Lower lobe of right lung (tissue), 2 donors: ENCODE results near the gene TAOK3. TPM values are rescaled to one million over a fixed set of nuclear protein-coding genes. Genes with fewer than 3 reads are reported as not detected.

ENCODE experiments used
- ATAC-seq, 2 donors: fragments of 200-7000 bp; cut with Tn5 transposase; one replicate each; pipeline ENCODE4 v1.9.1; 2020 to 2022; ENCODE audit warnings: mild to moderate bottlenecking in 2 of 2, moderate library complexity in 2 of 2
- DNase-seq: peaks from one replicate; pipeline ENCODE4 v3.0.0-alpha.2; 2020
- H3K27ac ChIP-seq: fragments of 200-600 bp; one replicate; pipeline ENCODE4 v1.8.0; 2022
- H3K27me3 ChIP-seq: fragments of 200-600 bp; one replicate; pipeline ENCODE4 v1.8.0; 2022; ENCODE audit warnings: low read depth
- H3K36me3 ChIP-seq: fragments of 200-600 bp; one replicate; pipeline ENCODE4 v1.8.0; 2022; ENCODE audit warnings: mild to moderate bottlenecking
- H3K4me1 ChIP-seq: fragments of 200-600 bp; one replicate; pipeline ENCODE4 v1.8.0; 2022
- H3K4me3 ChIP-seq: fragments of 200-600 bp; one replicate; pipeline ENCODE4 v1.8.0; 2022; ENCODE audit warnings: mild to moderate bottlenecking
- H3K9me3 ChIP-seq: fragments of 200-600 bp; one replicate; pipeline ENCODE4 v1.8.0; 2022
- CTCF ChIP-seq: fragments of 200-600 bp; IDR thresholded peaks from one replicate; pipeline ENCODE4 v1.8.0; 2022; ENCODE audit warnings: antibody characterized with exemption, mild to moderate bottlenecking
- intact Hi-C: fragments of 100-400 bp; cut with DNase I; formaldehyde crosslinking; loops from one replicate; pipeline ENCODE4 v1.11.0; 2022
- total RNA-seq: library from RNA; stranded (reverse); fragmentation: NEBNext Ultra II Directional; extraction: Animal tissue kit (Norgen Biotek cat#: 25700); gene quantifications from one replicate; pipeline ENCODE4 v1.2.1, GENCODE V29; 2021
- donor health status: DM: no; HTN: yes; CAD: no; lungs with severe emphysema.

The TAOK3 gene
- total RNA-seq, 1 donor from 2014 or later, result 68.8 TPM

- Histone ChIP-seq H3K27ac (no peak overlapping the region), H3K4me1 (no peaks in the 10 kb centered on the region), H3K36me3 (peaks cover 43% of the 10 kb centered on the region), H3K4me3 (no peak overlapping the region), H3K9me3 (no peaks in the 10 kb centered on the region), H3K27me3 (no peaks in the 10 kb centered on the region)
- ATAC-seq (no peak), DNase-seq (no peak)
- intact Hi-C loops, result no loop called here
- TF ChIP-seq CTCF, result no peak
Measured at GRCh38 chr12:118193477-118193876, 179.2 kb downstream of the TAOK3 start.

DNA sequence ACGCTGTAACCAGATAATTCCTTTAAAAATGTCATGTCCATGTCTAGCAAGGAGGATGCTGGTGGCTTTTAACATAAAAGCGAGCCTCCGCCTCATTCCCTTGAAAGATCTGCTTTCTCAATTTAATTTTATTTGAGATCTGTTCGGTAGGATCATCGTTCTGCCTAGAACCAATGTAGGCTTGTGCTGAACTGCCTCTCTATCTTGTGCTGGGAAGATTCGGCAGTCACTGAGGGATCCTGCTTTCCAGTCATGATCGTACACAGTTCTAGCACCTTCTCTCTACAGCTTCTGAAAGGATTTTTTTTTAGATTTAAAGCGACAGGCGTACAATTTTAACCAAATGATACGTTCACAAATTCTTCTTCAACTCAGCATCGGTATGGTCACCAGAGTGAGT is 182.4 kb downstream of the TAOK3 start:
- H3K4me3 ChIP-seq, result peak overlapping the region; percentile 37
- H3K36me3 ChIP-seq, result peaks cover 17% of the 10 kb centered on the region
- TF ChIP-seq CTCF, result no peak
- DNase-seq (no peak), ATAC-seq (no peak)
- H3K27ac ChIP-seq, result peak overlapping the region; percentile 49
- H3K4me1 ChIP-seq, result no peaks in the 10 kb centered on the region
- no peaks in the 10 kb centered on the region for H3K9me3 ChIP-seq
- intact Hi-C loops, result no loop called here
- no peaks in the 10 kb centered on the region for H3K27me3 ChIP-seq

GRCh38 chr12:118189741-118190191 is 182.9 kb downstream of the TAOK3 start:
- ATAC-seq (peak; percentile 35 to 39), DNase-seq (no peak)
- TF ChIP-seq CTCF, result no peak

DNA sequence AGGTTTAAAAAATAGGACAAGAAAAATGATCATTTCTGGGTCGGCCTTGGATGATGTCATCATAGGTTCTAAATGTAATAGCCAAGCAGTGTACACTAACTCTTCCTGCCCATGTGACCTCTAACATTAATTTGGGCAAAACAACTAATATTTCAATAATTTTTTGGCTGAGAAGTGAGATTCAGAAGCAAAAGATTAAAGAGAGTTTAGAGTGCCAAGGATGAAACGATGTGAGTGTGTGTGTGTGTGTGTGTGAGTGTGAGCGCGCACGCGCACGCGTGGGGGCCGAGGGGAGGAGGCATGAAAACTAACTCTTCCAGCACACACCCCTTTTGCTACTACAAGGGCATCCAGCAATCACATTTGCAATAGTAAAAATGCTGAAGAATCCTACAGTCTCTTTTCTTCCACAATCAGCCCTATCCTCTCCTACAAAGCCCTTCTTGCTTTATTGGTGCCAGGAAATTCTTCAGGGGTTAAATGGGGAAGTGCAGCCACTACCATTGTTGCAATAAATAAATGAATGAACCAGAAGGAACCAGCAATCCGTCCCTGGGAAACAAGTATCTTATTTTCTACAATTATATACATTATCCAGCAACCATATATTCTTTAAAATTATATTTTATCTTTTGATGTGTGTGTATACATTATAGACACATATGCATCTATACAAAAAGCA is 183.9 kb downstream of the TAOK3 start:
- peak; percentile 58 to 62 for ATAC-seq
- DNase-seq, result no peak
- H3K4me1 ChIP-seq, result no peaks in the 10 kb centered on the region
- no peaks in the 10 kb centered on the region for H3K27me3 ChIP-seq
- no peak for TF ChIP-seq CTCF
- no peaks in the 10 kb centered on the region for H3K9me3 ChIP-seq
- H3K4me3 ChIP-seq, result peak overlapping the region; percentile 37
- intact Hi-C loops, result loop anchor here (10.0 kb wide), 1 partner anchor 186 kb away; the partner anchor contains the start of genes SUDS3 and TAOK3
- no peak overlapping the region for H3K27ac ChIP-seq
- peaks cover 5% of the 10 kb centered on the region for H3K36me3 ChIP-seq

More at GRCh38 chr12:118189741-118190191, 182.9 kb downstream of the TAOK3 start:
- Histone ChIP-seq H3K4me1 (no peaks in the 10 kb centered on the region), H3K36me3 (peaks cover 12% of the 10 kb centered on the region), H3K27me3 (no peaks in the 10 kb centered on the region), H3K27ac (peak overlapping the region; percentile 49), H3K4me3 (peak overlapping the region; percentile 37), H3K9me3 (no peaks in the 10 kb centered on the region)
- intact Hi-C loops, result loop anchor here (10.0 kb wide), 1 partner anchor 185 kb away; the partner anchor contains the start of genes SUDS3 and TAOK3

DNA sequence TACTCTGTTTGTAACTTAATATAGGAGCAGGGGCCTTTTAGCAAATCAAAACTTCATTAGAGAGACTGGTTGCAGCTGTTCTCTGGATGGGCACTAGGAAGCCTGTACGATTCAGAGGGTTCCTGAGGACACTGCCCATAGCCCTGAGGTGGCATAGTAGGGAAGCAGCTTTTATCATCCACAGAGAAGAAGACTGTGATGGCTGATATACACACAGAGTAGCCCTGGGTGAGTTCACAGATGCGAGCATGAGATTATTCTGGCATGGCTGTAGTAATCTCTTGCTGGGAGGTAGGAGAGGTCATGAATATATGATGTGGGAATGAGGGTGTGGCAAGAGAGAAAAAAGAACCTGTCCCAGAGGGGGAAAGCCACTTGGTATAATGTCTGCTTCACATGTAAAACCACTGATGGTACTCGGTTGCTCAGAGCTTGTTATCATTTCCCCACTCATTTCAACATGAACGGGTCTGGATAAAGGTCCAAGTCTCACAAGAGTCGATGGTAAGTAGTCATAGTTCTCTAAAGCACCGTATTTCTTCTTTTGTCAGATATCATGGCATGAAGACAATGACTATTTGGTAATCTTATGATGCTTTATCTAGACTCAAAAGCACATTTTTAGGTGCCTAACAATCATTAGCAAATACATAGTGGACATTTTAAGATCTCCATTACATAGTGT is 184.8 kb downstream of the TAOK3 start:
- peaks cover under 1% of the 10 kb centered on the region for H3K4me1 ChIP-seq
- TF ChIP-seq CTCF, result no peak
- H3K27ac ChIP-seq, result no peak overlapping the region
- DNase-seq, result no peak
- peak overlapping the region; percentile 37 for H3K4me3 ChIP-seq
- H3K27me3 ChIP-seq, result no peaks in the 10 kb centered on the region
- peak in 1 of 2 donors; percentile 25 for ATAC-seq
- intact Hi-C loops, result loop anchor here (10.0 kb wide), 1 partner anchor 187 kb away; the partner anchor contains the start of genes SUDS3 and TAOK3
- H3K36me3 ChIP-seq, result no peaks in the 10 kb centered on the region
- H3K9me3 ChIP-seq, result no peaks in the 10 kb centered on the region
